Astrocyte (in vitro differentiated cells and primary cell): ENCODE data around the gene HLA-A. TPM values are rescaled to one million over a fixed set of nuclear protein-coding genes. Genes with fewer than 3 reads are reported as not detected.

Experiments used
- DNase-seq: peaks from one replicate; pipeline ENCODE4 v3.0.0-alpha.2; 2010; ENCODE audit warnings: low read depth
- FAIRE-seq: peaks from 2 replicates; lab custom pipeline; 2011; peaks lifted over from hg19 to GRCh38; lab: Jason Lieb, UNC
- H2AFZ ChIP-seq: 2 replicates; pipeline ENCODE4 v1.6.0; 2012; ENCODE audit warnings: low read depth, low read length, inconsistent platforms
- H3K27ac ChIP-seq: 2 replicates; pipeline ENCODE4 v1.5.1; 2011; ENCODE audit warnings: low read depth, low read length, inconsistent platforms
- H3K27me3 ChIP-seq: 2 replicates; pipeline ENCODE4 v1.6.0; 2011; ENCODE audit warnings: low read length, inconsistent platforms; ENCODE audit not compliant: insufficient read depth
- H3K36me3 ChIP-seq: 2 replicates; pipeline ENCODE4 v1.5.1; 2011; ENCODE audit warnings: low read length, inconsistent platforms; ENCODE audit not compliant: insufficient read depth
- H3K4me1 ChIP-seq: 2 replicates; pipeline ENCODE4 v1.5.1; 2011; ENCODE audit warnings: low read length, inconsistent platforms; ENCODE audit not compliant: insufficient read depth
- H3K4me2 ChIP-seq: 2 replicates; pipeline ENCODE4 v1.6.0; 2012; ENCODE audit warnings: low read length, inconsistent platforms
- H3K4me3 ChIP-seq: 2 replicates; pipeline ENCODE4 v1.5.1; 2011; ENCODE audit warnings: low read depth, mild to moderate bottlenecking, low read length, inconsistent platforms; ENCODE audit not compliant: insufficient read depth
- H3K79me2 ChIP-seq: 2 replicates; pipeline ENCODE4 v1.6.0; 2012; ENCODE audit warnings: mild to moderate bottlenecking, low read length, inconsistent platforms; ENCODE audit not compliant: insufficient read depth
- H3K9ac ChIP-seq: 2 replicates; pipeline ENCODE4 v1.6.0; 2012; ENCODE audit warnings: mild to moderate bottlenecking, low read length, inconsistent platforms
- H3K9me3 ChIP-seq: 2 replicates; pipeline ENCODE4 v1.5.1; 2012; ENCODE audit warnings: low read depth, mild to moderate bottlenecking, low read length, inconsistent platforms; ENCODE audit not compliant: insufficient read depth
- H4K20me1 ChIP-seq: 2 replicates; pipeline ENCODE4 v1.6.0; 2012; ENCODE audit warnings: low read length, inconsistent platforms; ENCODE audit not compliant: insufficient read depth
- H3K27ac Mint-ChIP-seq: one replicate; pipeline ENCODE4 v1.8.0; 2021; ENCODE audit warnings: mild to moderate bottlenecking, mixed read lengths; ENCODE audit not compliant: unreplicated experiment
- H3K27me3 Mint-ChIP-seq: one replicate; pipeline ENCODE4 v1.8.0; 2021; ENCODE audit warnings: low read depth, mixed read lengths; ENCODE audit not compliant: unreplicated experiment
- H3K36me3 Mint-ChIP-seq: one replicate; pipeline ENCODE4 v1.8.0; 2021; ENCODE audit warnings: low read depth, mixed read lengths; ENCODE audit not compliant: unreplicated experiment
- H3K4me1 Mint-ChIP-seq: one replicate; pipeline ENCODE4 v1.8.0; 2021; ENCODE audit warnings: low read depth, mixed read lengths; ENCODE audit not compliant: unreplicated experiment
- H3K4me3 Mint-ChIP-seq: one replicate; pipeline ENCODE4 v1.8.0; 2021; ENCODE audit warnings: mild to moderate bottlenecking, moderate library complexity, mixed read lengths; ENCODE audit not compliant: unreplicated experiment
- H3K9me3 Mint-ChIP-seq: one replicate; pipeline ENCODE4 v1.8.0; 2021; ENCODE audit warnings: mild to moderate bottlenecking, mixed read lengths; ENCODE audit not compliant: unreplicated experiment
- EZH2 ChIP-seq: IDR thresholded peaks from 2 replicates; pipeline ENCODE4 v1.6.1; 2012; ENCODE audit warnings: mild to moderate bottlenecking, low read length, inconsistent platforms; ENCODE audit not compliant: insufficient read depth
- total RNA-seq: library from RNA; stranded (reverse); gene quantifications from 2 replicates; pipeline ENCODE4 v1.2.1, GENCODE V29; 2021
- TF ChIP-seq, protein P1 (sequence below): IDR thresholded peaks from 2 replicates; pipeline ENCODE4 v1.5.1; 2011; ENCODE audit warnings: low read depth, mild to moderate bottlenecking, inconsistent platforms, low read length, moderate library complexity; ENCODE audit not compliant: insufficient read depth

Gene HLA-A
- total RNA-seq, 1 donor from 2014 or later: 327 TPM

DNA sequence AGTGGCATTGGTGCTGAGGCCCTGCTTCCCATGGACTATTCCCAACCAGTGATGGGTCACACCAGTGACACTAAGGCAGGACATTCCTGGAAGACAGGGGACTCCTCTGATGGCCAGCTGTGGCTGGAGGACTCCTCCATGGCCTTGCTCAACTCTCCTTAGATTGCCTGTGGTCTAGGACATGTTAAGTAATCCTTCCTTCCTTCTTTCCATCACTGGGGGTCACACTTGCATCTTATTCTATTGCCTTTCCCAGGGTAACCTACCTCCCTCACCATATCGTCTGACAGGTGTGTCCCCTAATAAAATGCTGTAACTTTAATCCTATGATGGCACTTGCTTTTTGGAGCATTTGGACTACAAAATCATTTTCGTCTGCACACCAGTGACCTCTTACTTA is 24.5 kb upstream of the HLA-A start:
- H3K79me2 ChIP-seq: no peaks in the 10 kb centered on the region
- H3K27ac Mint-ChIP-seq: no peak overlapping the region
- H3K4me3 ChIP-seq: no peak overlapping the region
- no peaks in the 10 kb centered on the region for H3K9me3 ChIP-seq
- no peak overlapping the region for H3K27ac ChIP-seq
- H3K27me3 Mint-ChIP-seq: peaks cover 50% of the 10 kb centered on the region
- H2AFZ ChIP-seq: no peak overlapping the region
- no peak overlapping the region for H3K9ac ChIP-seq
- no peak for FAIRE-seq
- H3K27me3 ChIP-seq: no peaks in the 10 kb centered on the region
- no peak for DNase-seq
- TF ChIP-seq EZH2: no peak
- TF ChIP-seq, protein P1, sequence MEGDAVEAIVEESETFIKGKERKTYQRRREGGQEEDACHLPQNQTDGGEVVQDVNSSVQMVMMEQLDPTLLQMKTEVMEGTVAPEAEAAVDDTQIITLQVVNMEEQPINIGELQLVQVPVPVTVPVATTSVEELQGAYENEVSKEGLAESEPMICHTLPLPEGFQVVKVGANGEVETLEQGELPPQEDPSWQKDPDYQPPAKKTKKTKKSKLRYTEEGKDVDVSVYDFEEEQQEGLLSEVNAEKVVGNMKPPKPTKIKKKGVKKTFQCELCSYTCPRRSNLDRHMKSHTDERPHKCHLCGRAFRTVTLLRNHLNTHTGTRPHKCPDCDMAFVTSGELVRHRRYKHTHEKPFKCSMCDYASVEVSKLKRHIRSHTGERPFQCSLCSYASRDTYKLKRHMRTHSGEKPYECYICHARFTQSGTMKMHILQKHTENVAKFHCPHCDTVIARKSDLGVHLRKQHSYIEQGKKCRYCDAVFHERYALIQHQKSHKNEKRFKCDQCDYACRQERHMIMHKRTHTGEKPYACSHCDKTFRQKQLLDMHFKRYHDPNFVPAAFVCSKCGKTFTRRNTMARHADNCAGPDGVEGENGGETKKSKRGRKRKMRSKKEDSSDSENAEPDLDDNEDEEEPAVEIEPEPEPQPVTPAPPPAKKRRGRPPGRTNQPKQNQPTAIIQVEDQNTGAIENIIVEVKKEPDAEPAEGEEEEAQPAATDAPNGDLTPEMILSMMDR: no peak
- peaks cover 3% of the 10 kb centered on the region for H3K36me3 Mint-ChIP-seq
- peaks cover 1% of the 10 kb centered on the region for H3K4me1 Mint-ChIP-seq
- no peaks in the 10 kb centered on the region for H4K20me1 ChIP-seq
- no peaks in the 10 kb centered on the region for H3K4me1 ChIP-seq
- H3K36me3 ChIP-seq: no peaks in the 10 kb centered on the region
- H3K4me2 ChIP-seq: no peak overlapping the region
- H3K9me3 Mint-ChIP-seq: peaks cover 4% of the 10 kb centered on the region
- no peak overlapping the region for H3K4me3 Mint-ChIP-seq

DNA sequence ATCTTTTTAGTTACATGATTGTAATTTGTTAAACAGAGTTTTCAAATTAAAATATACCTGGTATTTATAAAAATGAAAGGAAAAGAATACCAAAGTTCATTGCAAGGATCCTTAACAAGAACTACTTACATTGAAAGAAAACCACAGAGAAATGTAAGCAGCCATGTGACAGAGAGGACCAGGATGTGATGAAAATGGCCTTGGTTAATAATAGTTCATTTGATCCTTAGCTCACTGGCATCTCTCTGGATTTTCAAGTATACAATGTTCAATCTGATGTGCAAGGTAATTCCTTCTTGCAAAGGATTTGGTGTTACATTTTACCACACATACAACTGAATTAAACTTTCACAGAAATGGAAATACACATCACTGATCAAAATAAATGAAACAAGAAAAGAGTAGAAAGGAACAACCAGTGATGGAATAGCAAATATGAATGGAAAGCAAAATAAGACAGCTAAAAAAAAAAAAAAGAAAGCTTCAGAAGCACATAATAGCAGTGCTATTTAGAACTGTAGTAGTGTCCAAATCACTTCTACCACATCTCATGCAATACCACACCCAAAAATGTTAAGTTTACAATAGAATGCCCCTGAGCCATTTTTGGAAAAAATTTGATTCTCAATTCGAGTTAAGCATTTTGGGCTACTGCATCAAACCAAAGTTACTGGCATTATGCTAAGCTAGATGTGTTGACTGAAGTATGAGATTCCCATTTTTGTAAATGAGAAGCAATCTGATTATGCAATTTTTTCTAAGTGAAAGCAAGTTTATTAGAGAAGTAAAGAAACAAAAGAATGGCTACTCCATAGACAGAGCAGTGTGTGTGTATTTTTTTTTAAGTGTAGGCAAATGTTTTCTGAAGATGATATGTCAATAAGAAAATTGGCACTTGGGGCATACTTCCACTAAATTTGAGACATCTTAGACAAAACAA is 22.6 kb upstream of the HLA-A start:
- Mint-ChIP-seq H3K27me3 (peaks cover 34% of the 10 kb centered on the region), H3K36me3 (peaks cover 3% of the 10 kb centered on the region), H3K4me1 (peaks cover 2% of the 10 kb centered on the region), H3K27ac (no peak overlapping the region), H3K9me3 (peaks cover 4% of the 10 kb centered on the region), H3K4me3 (no peak overlapping the region)
- Histone ChIP-seq H3K27me3 (no peaks in the 10 kb centered on the region), H4K20me1 (no peaks in the 10 kb centered on the region), H3K4me3 (no peak overlapping the region), H2AFZ (no peak overlapping the region), H3K36me3 (no peaks in the 10 kb centered on the region), H3K27ac (no peak overlapping the region), H3K9me3 (no peaks in the 10 kb centered on the region), H3K79me2 (no peaks in the 10 kb centered on the region), H3K9ac (no peak overlapping the region), H3K4me1 (no peaks in the 10 kb centered on the region), H3K4me2 (no peak overlapping the region)
- FAIRE-seq (no peak), DNase-seq (no peak)
- TF ChIP-seq EZH2: no peak
- TF ChIP-seq, protein P1: no peak

DNA sequence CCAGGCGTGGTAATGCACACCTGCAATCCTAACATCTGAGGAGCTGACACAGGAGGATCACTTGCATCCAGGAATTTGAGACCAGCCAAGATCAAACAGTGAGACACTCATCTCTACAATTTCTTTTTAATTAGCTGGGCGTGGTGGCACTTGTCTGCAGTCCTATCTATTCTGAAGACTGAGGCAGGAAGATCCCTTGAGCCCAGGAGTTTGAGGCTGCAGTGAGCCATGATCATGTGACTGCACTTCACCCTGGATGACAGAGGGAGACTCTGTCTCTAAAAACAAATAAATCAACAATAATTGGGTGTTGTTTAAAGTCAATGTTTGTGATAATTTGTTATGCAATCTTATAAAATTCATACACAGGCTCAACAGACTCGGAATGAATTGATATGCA is 18.0 kb upstream of the HLA-A start:
- no peaks in the 10 kb centered on the region for H3K4me1 ChIP-seq
- H3K27ac ChIP-seq: no peak overlapping the region
- no peak overlapping the region for H3K27ac Mint-ChIP-seq
- no peaks in the 10 kb centered on the region for H3K9me3 ChIP-seq
- H3K4me2 ChIP-seq: no peak overlapping the region
- no peak for TF ChIP-seq EZH2
- TF ChIP-seq, protein P1: no peak
- peaks cover 3% of the 10 kb centered on the region for H3K4me1 Mint-ChIP-seq
- peaks cover 3% of the 10 kb centered on the region for H3K27me3 ChIP-seq
- no peak overlapping the region for H3K4me3 Mint-ChIP-seq
- H3K9ac ChIP-seq: no peak overlapping the region
- H3K36me3 ChIP-seq: no peaks in the 10 kb centered on the region
- peaks cover 31% of the 10 kb centered on the region for H3K27me3 Mint-ChIP-seq
- FAIRE-seq: no peak
- H3K79me2 ChIP-seq: no peaks in the 10 kb centered on the region
- H2AFZ ChIP-seq: no peak overlapping the region
- H3K36me3 Mint-ChIP-seq: peaks cover 3% of the 10 kb centered on the region
- no peaks in the 10 kb centered on the region for H4K20me1 ChIP-seq
- no peak for DNase-seq
- no peak overlapping the region for H3K4me3 ChIP-seq
- peaks cover 12% of the 10 kb centered on the region for H3K9me3 Mint-ChIP-seq
